Esophagus squamous epithelium (tissue), 5 donors: Measurements from ENCODE around the gene DNAJB1. TPM values are rescaled to one million over a fixed set of nuclear protein-coding genes. Genes with fewer than 3 reads are reported as not detected.

ENCODE experiments used
- DNase-seq: peaks from one replicate; lab custom pipeline; 2025; lab: John Stamatoyannopoulos, UW
- H3K27ac ChIP-seq, 4 donors: fragments of 200-600 bp; sonication (generic); one replicate each; pipeline ENCODE4 v1.5.1; 2016 to 2019; ENCODE audit warnings: mild to moderate bottlenecking in 1 of 4
- H3K27me3 ChIP-seq, 4 donors: fragments of 200-600 bp; sonication (generic); 1 replicate in 3 of 4; 2 replicates in 1 of 4; pipeline versions ENCODE4 v1.5.1 to v1.6.0; 2017 to 2021; ENCODE audit warnings: antibody characterized with exemption in 1 of 4
- H3K36me3 ChIP-seq, 3 donors: fragments of 200-600 bp; sonication (generic); one replicate each; pipeline ENCODE4 v1.5.1; 2016 to 2019
- H3K4me1 ChIP-seq, 3 donors: fragments of 200-600 bp; sonication (generic); one replicate each; pipeline ENCODE4 v1.5.1; 2017 to 2019
- H3K4me3 ChIP-seq, 4 donors: fragments of 200-600 bp; sonication (generic); 1 replicate in 3 of 4; 2 replicates in 1 of 4; pipeline ENCODE4 v1.5.1; 2016 to 2019; ENCODE audit warnings: mild to moderate bottlenecking in 2 of 4, moderate library complexity in 1 of 4
- H3K9me3 ChIP-seq, 3 donors: fragments of 200-600 bp; sonication (generic); one replicate each; pipeline ENCODE4 v1.5.1; 2016 to 2019
- CTCF ChIP-seq, 6 experiments: fragments of 450-650 bp in 4 of 6; fragments of 200-600 bp in 2 of 6; sonication (generic) in 2 of 6; IDR thresholded peaks; one replicate each; pipeline ENCODE4 v1.5.1; 2016 to 2019; ENCODE audit warnings: antibody characterized with exemption in 6 of 6, mild to moderate bottlenecking in 4 of 6, moderate library complexity in 4 of 6
- POLR2A ChIP-seq, 4 donors: fragments of 450-650 bp; IDR thresholded peaks; one replicate each; pipeline ENCODE4 v1.6.1; 2017; ENCODE audit warnings: antibody characterized with exemption in 4 of 4, mild to moderate bottlenecking in 4 of 4, moderate library complexity in 3 of 4
- WGBS, 2 donors: methylation state at CpG; one replicate each; pipeline ENCODE4 v1.1.5; 2018; 5-methylcytosine and 5-hydroxymethylcytosine counted together
- intact Hi-C: fragments of 100-400 bp; cut with DNase I; formaldehyde crosslinking; loops from one replicate; pipeline ENCODE4 v1.15.0; 2022
- small RNA-seq, 4 donors: library from RNA; depleted of rRNA; stranded (forward); fragments of <200 nt; gene quantifications; one replicate each; pipeline ENCODE3, GENCODE V24; 2016
- total RNA-seq, 4 donors: library from RNA; depleted of rRNA; stranded (reverse); fragments of >200 nt; gene quantifications; one replicate each; pipeline ENCODE4 v1.1.0, GENCODE V29; 2016
- donor health status: DM: yes; HTN: yes; CAD: no.

DNAJB1 gene
- total RNA-seq, 4 donors from 2014 or later = 182 to 294 (median 224) TPM

GRCh38 chr19:14467816-14468215 lies 50.4 kb downstream of the DNAJB1 start:
- no peak for DNase-seq
- H3K4me3 ChIP-seq = no peak overlapping the region
- H3K27me3 ChIP-seq = peaks cover 0 to 7% (median 0%) of the 10 kb centered on the region in 4 donors
- intact Hi-C loops = no loop called here
- H3K36me3 ChIP-seq = peaks cover 0 to 85% (median 3%) of the 10 kb centered on the region in 3 donors
- no peak for TF ChIP-seq POLR2A (IDR thresholded peaks at IDR 0.05)
- peak in 1 of 6 experiments; percentile 14 for TF ChIP-seq CTCF (IDR thresholded peaks at IDR 0.05)
- peaks cover 7 to 12% (median 11%) of the 10 kb centered on the region in 3 donors for H3K4me1 ChIP-seq
- H3K27ac ChIP-seq = no peak overlapping the region
- WGBS, 2 donors = 64% methylated on average over 4 of the region's 9 CpGs; no CpG with 5 or more reads in 1 of the 2 donors
- no peaks in the 10 kb centered on the region for H3K9me3 ChIP-seq

DNA sequence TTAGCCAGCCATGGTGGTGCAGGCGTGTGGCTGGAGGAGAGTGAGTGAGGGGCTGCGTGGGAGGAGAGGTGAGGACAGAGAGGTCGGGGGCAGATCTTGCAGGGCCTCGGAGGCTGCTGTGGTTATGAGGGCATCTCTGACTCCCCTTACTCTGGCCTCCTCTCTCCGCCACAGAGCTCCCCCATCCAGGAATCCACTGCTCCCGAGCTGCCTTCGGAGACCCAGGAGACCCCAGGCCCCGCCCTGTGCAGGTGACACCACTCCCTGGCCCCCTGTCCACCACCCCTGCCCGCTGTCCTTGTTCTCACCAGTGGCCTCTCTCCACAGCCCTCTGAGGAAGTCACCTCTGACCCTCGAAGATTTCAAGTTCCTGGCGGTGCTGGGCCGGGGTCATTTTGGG lies 50.8 kb downstream of the DNAJB1 start:
- intact Hi-C loops = no loop called here
- H3K9me3 ChIP-seq = no peaks in the 10 kb centered on the region
- peaks cover 0 to 89% (median 3%) of the 10 kb centered on the region in 3 donors for H3K36me3 ChIP-seq
- WGBS, 2 donors = 88 to 90% methylated on average over 2 to 5 of the region's 12 CpGs
- no peak overlapping the region for H3K4me3 ChIP-seq
- no peak overlapping the region for H3K27ac ChIP-seq
- peaks cover 2 to 8% (median 7%) of the 10 kb centered on the region in 3 donors for H3K4me1 ChIP-seq
- TF ChIP-seq CTCF (IDR thresholded peaks at IDR 0.05) (no peak), POLR2A (IDR thresholded peaks at IDR 0.05) (no peak)
- peaks cover 0 to 2% (median 0%) of the 10 kb centered on the region in 4 donors for H3K27me3 ChIP-seq
- no peak for DNase-seq

Small RNA genes within 50 kb of the gene (small RNA-seq; reads per million reads assigned to genes)
- 0 to 0.15 (median 0) reads per million in 4 donors for gene SNRPGP15

Other genes with a start within 250 kb of the DNAJB1 start
- gene ADGRE5, start 137.0 kb downstream of the DNAJB1 start, total RNA-seq = 10 to 100 TPM in 2 of 4 donors, 1 to 10 TPM in 2; 5.6 to 23.7 (median 11.1) TPM
- gene DDX39A, start 99.1 kb downstream of the DNAJB1 start, total RNA-seq = 100 to 1,000 TPM in 1 of 4 donors, 10 to 100 TPM in 3; 59.2 to 144 (median 88.4) TPM
- 10 to 100 TPM in 2 of 4 donors, 1 to 10 TPM in 2; 6.1 to 38.3 (median 21.0) TPM for gene PKN1, start 85.1 kb downstream of the DNAJB1 start, total RNA-seq
- 1 to 10 TPM in 1 of 4 donors, under 1 TPM in 2, not detected in 1; 0.31 to 1.3 (median 0.38) TPM for gene PTGER1, start 43.0 kb downstream of the DNAJB1 start, total RNA-seq
- 100 to 1,000 TPM; 147 to 432 (median 243) TPM for gene GIPC1, start 22.3 kb downstream of the DNAJB1 start, total RNA-seq
- 100 to 1,000 TPM; 130 to 290 (median 190) TPM for gene TECR, start 11.2 kb upstream of the DNAJB1 start, total RNA-seq
- 100 to 1,000 TPM; 262 to 379 (median 295) TPM for gene NDUFB7, start 53.7 kb upstream of the DNAJB1 start, total RNA-seq
- not detected for gene CLEC17A, start 64.7 kb upstream of the DNAJB1 start, total RNA-seq
- gene ADGRE3, start 156.4 kb upstream of the DNAJB1 start, total RNA-seq = under 1 TPM in 1 of 4 donors, not detected in 3; 0.29 TPM
- 10 to 100 TPM in 1 of 4 donors, 1 to 10 TPM in 3; 1.1 to 20.2 (median 3.9) TPM for gene ZNF333, start 171.7 kb upstream of the DNAJB1 start, total RNA-seq